H1 (cell line): ENCODE data around the gene TMEM117. TPM values are rescaled to one million over a fixed set of nuclear protein-coding genes. Genes with fewer than 3 reads are reported as not detected.

Source experiments
- JUND ChIP-seq: IDR thresholded peaks from 2 replicates; pipeline ENCODE4 v1.6.1; 2011; ENCODE audit warnings: mild to moderate bottlenecking, improper control_type of control experiment, low read length
- SAP30 ChIP-seq: fragments of 300-600 bp; sonication (generic); IDR thresholded peaks from 2 replicates; pipeline ENCODE4 v1.7.1; 2012; ENCODE audit warnings: low read length, moderate library complexity, mild to moderate bottlenecking, inconsistent platforms; ENCODE audit not compliant: insufficient read depth, insufficient replicate concordance
- TCF12 ChIP-seq: IDR thresholded peaks from 2 replicates; pipeline ENCODE4 v1.6.1; 2011; ENCODE audit warnings: low read depth, mild to moderate bottlenecking, low read length
- YY1 ChIP-seq: IDR thresholded peaks from 2 replicates; pipeline ENCODE4 v1.6.1; 2011; ENCODE audit warnings: low read depth, mild to moderate bottlenecking, low read length
- polyA plus RNA-seq, 7 experiments: library from polyadenylated mRNA; depleted of rRNA in 3 of 7; stranded (reverse) in 5 of 7; unstranded in 2 of 7; fragments of >200 nt in 5 of 7; fragments of 200-250 nt in 2 of 7; gene quantifications; 1 replicate in 5 of 7; 2 replicates in 1 of 7; 4 replicates in 1 of 7; pipeline versions ENCODE4 v1.2.1 to v1.2.3, GENCODE V29; 2011 to 2013; ENCODE audit warnings: missing spikeins in 2 of 7, mixed read lengths in 2 of 7
- total RNA-seq: library from RNA; stranded (reverse); fragmentation: NEBNext Ultra II Directional; extraction: Animal tissue kit (Norgen Biotek cat#: 25700); gene quantifications from 2 replicates; pipeline ENCODE4 v1.2.1, GENCODE V29; 2021
- TF ChIP-seq, protein P1 (sequence below): IDR thresholded peaks from 2 replicates; pipeline ENCODE4 v1.6.1; 2012; ENCODE audit warnings: inconsistent platforms
- TF ChIP-seq, protein P2 (sequence below), 3 experiments: IDR thresholded peaks; 1 replicate in 2 of 3; 2 replicates in 1 of 3; pipeline versions ENCODE4 v1.5.1 to v1.6.1; 2011; ENCODE audit warnings: low read length in 3 of 3, mild to moderate bottlenecking in 3 of 3, inconsistent platforms in 2 of 3, low read depth in 1 of 3, moderate library complexity in 1 of 3; ENCODE audit not compliant: insufficient read depth in 1 of 3; ENCODE audit errors: control extremely low read depth in 1 of 3

Gene TMEM117
- total and polyA plus RNA-seq, 2 of the 8 experiments (the other 6 are each of a cell fraction or from before 2014, with no cell fraction given) = 0.80 to 1.4 TPM

DNA sequence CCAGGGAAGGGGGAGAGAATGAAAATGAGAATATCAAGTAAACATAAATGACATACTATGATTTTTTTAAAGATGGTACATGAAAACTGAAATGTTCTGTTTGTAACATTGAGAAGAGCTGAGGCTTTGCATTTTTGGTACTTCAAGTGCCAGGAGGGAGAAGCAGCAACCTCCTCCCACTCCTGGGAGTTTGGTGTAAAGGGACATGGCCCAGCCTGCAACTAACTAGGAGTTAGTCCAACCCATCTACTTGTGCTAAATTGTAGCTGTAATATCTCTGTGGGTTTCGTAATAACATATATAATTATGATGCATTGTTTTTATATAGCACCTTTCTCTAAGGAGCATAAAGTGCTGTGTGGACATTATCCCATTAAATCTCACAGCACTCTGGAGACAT lies 522.8 kb downstream of the TMEM117 start (continued):
- TF ChIP-seq SAP30 (no peak), TCF12 (no peak), JUND (no peak), YY1 (no peak)
- TF ChIP-seq, protein P1, sequence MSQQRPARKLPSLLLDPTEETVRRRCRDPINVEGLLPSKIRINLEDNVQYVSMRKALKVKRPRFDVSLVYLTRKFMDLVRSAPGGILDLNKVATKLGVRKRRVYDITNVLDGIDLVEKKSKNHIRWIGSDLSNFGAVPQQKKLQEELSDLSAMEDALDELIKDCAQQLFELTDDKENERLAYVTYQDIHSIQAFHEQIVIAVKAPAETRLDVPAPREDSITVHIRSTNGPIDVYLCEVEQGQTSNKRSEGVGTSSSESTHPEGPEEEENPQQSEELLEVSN = no peak
- TF ChIP-seq, protein P2, sequence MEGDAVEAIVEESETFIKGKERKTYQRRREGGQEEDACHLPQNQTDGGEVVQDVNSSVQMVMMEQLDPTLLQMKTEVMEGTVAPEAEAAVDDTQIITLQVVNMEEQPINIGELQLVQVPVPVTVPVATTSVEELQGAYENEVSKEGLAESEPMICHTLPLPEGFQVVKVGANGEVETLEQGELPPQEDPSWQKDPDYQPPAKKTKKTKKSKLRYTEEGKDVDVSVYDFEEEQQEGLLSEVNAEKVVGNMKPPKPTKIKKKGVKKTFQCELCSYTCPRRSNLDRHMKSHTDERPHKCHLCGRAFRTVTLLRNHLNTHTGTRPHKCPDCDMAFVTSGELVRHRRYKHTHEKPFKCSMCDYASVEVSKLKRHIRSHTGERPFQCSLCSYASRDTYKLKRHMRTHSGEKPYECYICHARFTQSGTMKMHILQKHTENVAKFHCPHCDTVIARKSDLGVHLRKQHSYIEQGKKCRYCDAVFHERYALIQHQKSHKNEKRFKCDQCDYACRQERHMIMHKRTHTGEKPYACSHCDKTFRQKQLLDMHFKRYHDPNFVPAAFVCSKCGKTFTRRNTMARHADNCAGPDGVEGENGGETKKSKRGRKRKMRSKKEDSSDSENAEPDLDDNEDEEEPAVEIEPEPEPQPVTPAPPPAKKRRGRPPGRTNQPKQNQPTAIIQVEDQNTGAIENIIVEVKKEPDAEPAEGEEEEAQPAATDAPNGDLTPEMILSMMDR (IDR thresholded peaks at IDR 0.05; ENCODE audit: control extremely low read depth in 1 of 3, insufficient read depth in 1 of 3, low read depth in 1 of 3, low read length in 3 of 3) = no peak
